CD4-positive, CD25-positive, alpha-beta regulatory T cell (primary cell): ENCODE measurements around the gene SH3BGR. TPM values are rescaled to one million over a fixed set of nuclear protein-coding genes. Genes with fewer than 3 reads are reported as not detected.

Source experiments
- ATAC-seq, 2 donors: fragments of 150-1000 bp; cut with Tn5 transposase; one replicate each; pipeline ENCODE4 v1.10.0; 2021; ENCODE audit warnings: low read depth in 2 of 2, moderate number of reproducible peaks in 2 of 2, moderate library complexity in 1 of 2
- DNase-seq, 3 donors: peaks; one replicate each; pipeline versions ENCODE4 v3.0.0 to v3.0.0-alpha.2; 2012 to 2022; ENCODE audit warnings: mixed read lengths in 1 of 3
- H3K27ac ChIP-seq: one replicate; pipeline ENCODE4 v1.7.0; 2013; ENCODE audit warnings: mild to moderate bottlenecking, low read length; ENCODE audit not compliant: insufficient read depth, poor library complexity, severe bottlenecking
- H3K27me3 ChIP-seq: one replicate; pipeline ENCODE4 v1.7.0; 2013; ENCODE audit warnings: low read length; ENCODE audit not compliant: control insufficient read depth, insufficient read depth
- H3K36me3 ChIP-seq: one replicate; pipeline ENCODE4 v1.7.0; 2013; ENCODE audit warnings: mild to moderate bottlenecking, low read length, moderate library complexity; ENCODE audit not compliant: control insufficient read depth, insufficient read depth
- H3K4me1 ChIP-seq: 2 replicates; pipeline ENCODE4 v1.7.0; 2013; ENCODE audit warnings: mild to moderate bottlenecking, low read length; ENCODE audit not compliant: insufficient read depth, control insufficient read depth, poor library complexity, severe bottlenecking
- H3K4me3 ChIP-seq: one replicate; pipeline ENCODE4 v1.7.0; 2013; ENCODE audit warnings: low read depth, mild to moderate bottlenecking, low read length, moderate library complexity
- H3K9me3 ChIP-seq, 2 experiments: 1 replicate in 1 of 2; 2 replicates in 1 of 2; pipeline ENCODE4 v1.7.0; 2013; ENCODE audit warnings: low read length in 2 of 2, mild to moderate bottlenecking in 1 of 2, moderate library complexity in 1 of 2; ENCODE audit not compliant: control insufficient read depth in 2 of 2
- H3K27ac Mint-ChIP-seq, 3 donors: one replicate each; pipeline ENCODE4 v1.8.0; 2020 to 2022; ENCODE audit warnings: mild to moderate bottlenecking in 3 of 3, mixed read lengths in 3 of 3, moderate library complexity in 2 of 3
- H3K27me3 Mint-ChIP-seq: one replicate; pipeline ENCODE4 v1.8.0; 2022; ENCODE audit warnings: mild to moderate bottlenecking, mixed read lengths
- H3K36me3 Mint-ChIP-seq: one replicate; pipeline ENCODE4 v1.8.0; 2020; ENCODE audit warnings: mixed read lengths
- H3K4me1 Mint-ChIP-seq, 4 donors: one replicate each; pipeline ENCODE4 v1.8.0; 2020 to 2022; ENCODE audit warnings: mixed read lengths in 4 of 4, mild to moderate bottlenecking in 1 of 4
- H3K4me3 Mint-ChIP-seq, 4 donors: one replicate each; pipeline ENCODE4 v1.8.0; 2020 to 2022; ENCODE audit warnings: mild to moderate bottlenecking in 4 of 4, mixed read lengths in 4 of 4, moderate library complexity in 3 of 4
- H3K9me3 Mint-ChIP-seq, 7 donors: one replicate each; pipeline ENCODE4 v1.8.0; 2020 to 2022; ENCODE audit warnings: mixed read lengths in 7 of 7, mild to moderate bottlenecking in 3 of 7, moderate library complexity in 2 of 7
- polyA plus RNA-seq, 4 donors: library from polyadenylated mRNA; unstranded; fragments of 300-500 nt; fragmentation: Illumina TruSeq; gene quantifications; one replicate each; pipeline ENCODE4 v1.2.3, GENCODE V29; 2021
- total RNA-seq: library from RNA; stranded (reverse); gene quantifications from one replicate; pipeline ENCODE4 v1.2.3, GENCODE V29; 2022

SH3BGR gene
- total and polyA plus RNA-seq, 5 donors from 2014 or later = 0.56 to 1.4 (median 0.57) TPM; not detected in 2

DNA sequence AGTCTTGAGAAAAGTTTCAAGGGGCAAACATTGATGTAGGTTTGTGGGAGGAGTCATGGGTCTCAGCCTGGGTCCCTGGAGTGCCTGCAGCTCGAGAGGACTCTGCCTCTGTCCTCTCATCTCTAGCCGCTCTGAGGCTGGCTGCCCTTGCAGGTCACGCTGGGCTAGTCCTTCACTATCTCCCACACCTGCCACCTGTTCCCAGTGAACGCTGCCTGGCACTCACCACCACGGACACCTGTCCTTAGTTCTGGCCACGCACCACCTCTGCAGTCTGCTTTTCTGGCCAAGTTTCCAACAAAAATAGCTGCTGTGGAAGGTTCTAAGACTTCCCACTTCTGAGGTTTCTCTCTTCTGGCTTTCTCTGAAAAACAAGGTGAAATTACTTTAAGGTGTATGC, 52.5 kb downstream of the SH3BGR start:
- H3K36me3 Mint-ChIP-seq = peaks cover 8% of the 10 kb centered on the region
- H3K27me3 Mint-ChIP-seq = peaks cover 4% of the 10 kb centered on the region
- H3K27ac ChIP-seq = no peak overlapping the region
- no peak overlapping the region for H3K27ac Mint-ChIP-seq
- H3K4me1 Mint-ChIP-seq = no peaks in the 10 kb centered on the region
- DNase-seq (no peak), ATAC-seq (no peak)
- no peaks in the 10 kb centered on the region for H3K36me3 ChIP-seq
- no peaks in the 10 kb centered on the region for H3K9me3 ChIP-seq
- H3K4me3 Mint-ChIP-seq = no peak overlapping the region
- H3K27me3 ChIP-seq = no peaks in the 10 kb centered on the region
- no peak overlapping the region for H3K4me3 ChIP-seq
- no peaks in the 10 kb centered on the region for H3K4me1 ChIP-seq
- peaks cover 0 to 2% (median 0%) of the 10 kb centered on the region in 7 donors for H3K9me3 Mint-ChIP-seq

DNA sequence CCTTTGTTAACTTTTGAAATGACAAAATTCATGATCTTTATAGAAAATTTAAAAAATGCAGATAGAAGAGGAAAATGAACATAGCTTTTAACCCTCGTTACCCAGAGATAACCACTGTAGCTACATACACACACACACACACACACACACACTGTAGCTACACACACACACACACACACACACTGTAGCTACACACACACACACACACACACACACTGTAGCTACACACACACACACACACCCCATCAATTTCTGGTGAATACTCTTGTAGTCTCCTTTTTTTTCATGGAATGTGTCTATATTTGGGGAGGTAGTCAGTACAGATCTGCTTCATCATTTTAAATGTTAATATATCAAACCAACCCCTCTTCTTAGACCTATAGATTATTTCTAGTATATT, 58.5 kb downstream of the SH3BGR start:
- H3K9me3 Mint-ChIP-seq = peaks cover 0 to 1% (median 0%) of the 10 kb centered on the region in 7 donors
- H3K4me1 Mint-ChIP-seq = no peaks in the 10 kb centered on the region
- no peak overlapping the region for H3K27ac ChIP-seq
- no peak overlapping the region for H3K27ac Mint-ChIP-seq
- no peaks in the 10 kb centered on the region for H3K36me3 ChIP-seq
- ATAC-seq = no peak
- no peak overlapping the region for H3K4me3 Mint-ChIP-seq
- no peak overlapping the region for H3K4me3 ChIP-seq
- H3K36me3 Mint-ChIP-seq = peaks cover 8% of the 10 kb centered on the region
- no peaks in the 10 kb centered on the region for H3K27me3 ChIP-seq
- no peak for DNase-seq
- H3K27me3 Mint-ChIP-seq = no peaks in the 10 kb centered on the region
- no peaks in the 10 kb centered on the region for H3K4me1 ChIP-seq
- H3K9me3 ChIP-seq = no peaks in the 10 kb centered on the region

GRCh38 chr21:39511102-39511501, 59.3 kb downstream of the SH3BGR start:
- Histone ChIP-seq H3K4me3 (no peak overlapping the region), H3K36me3 (no peaks in the 10 kb centered on the region), H3K9me3 (no peaks in the 10 kb centered on the region), H3K4me1 (no peaks in the 10 kb centered on the region), H3K27ac (no peak overlapping the region), H3K27me3 (no peaks in the 10 kb centered on the region)
- no peaks in the 10 kb centered on the region for H3K4me1 Mint-ChIP-seq
- peaks cover 8% of the 10 kb centered on the region for H3K36me3 Mint-ChIP-seq
- no peaks in the 10 kb centered on the region for H3K27me3 Mint-ChIP-seq
- no peaks in the 10 kb centered on the region for H3K9me3 Mint-ChIP-seq
- no peak overlapping the region for H3K27ac Mint-ChIP-seq
- ATAC-seq (no peak), DNase-seq (no peak)
- H3K4me3 Mint-ChIP-seq = no peak overlapping the region

GRCh38 chr21:39513735-39514134, 62.0 kb downstream of the SH3BGR start:
- no peak overlapping the region for H3K27ac Mint-ChIP-seq
- Histone ChIP-seq H3K36me3 (no peaks in the 10 kb centered on the region), H3K9me3 (no peaks in the 10 kb centered on the region), H3K4me3 (no peak overlapping the region), H3K27me3 (no peaks in the 10 kb centered on the region), H3K4me1 (no peaks in the 10 kb centered on the region), H3K27ac (no peak overlapping the region)
- no peak for DNase-seq
- no peaks in the 10 kb centered on the region for H3K27me3 Mint-ChIP-seq
- no peaks in the 10 kb centered on the region for H3K9me3 Mint-ChIP-seq
- ATAC-seq = no peak
- H3K4me1 Mint-ChIP-seq = peaks cover 0 to 4% (median 2%) of the 10 kb centered on the region in 4 donors
- no peak overlapping the region for H3K4me3 Mint-ChIP-seq
- H3K36me3 Mint-ChIP-seq = no peaks in the 10 kb centered on the region

GRCh38 chr21:39515684-39516472, 64.1 kb downstream of the SH3BGR start:
- Histone ChIP-seq H3K27ac (no peak overlapping the region), H3K4me3 (no peak overlapping the region), H3K27me3 (no peaks in the 10 kb centered on the region), H3K9me3 (no peaks in the 10 kb centered on the region), H3K36me3 (no peaks in the 10 kb centered on the region), H3K4me1 (no peaks in the 10 kb centered on the region)
- DNase-seq = no peak
- H3K4me3 Mint-ChIP-seq = no peak overlapping the region
- H3K4me1 Mint-ChIP-seq = peaks cover 0 to 4% (median 2%) of the 10 kb centered on the region in 4 donors
- no peaks in the 10 kb centered on the region for H3K36me3 Mint-ChIP-seq
- no peak overlapping the region for H3K27ac Mint-ChIP-seq
- ATAC-seq = no peak
- H3K9me3 Mint-ChIP-seq = no peaks in the 10 kb centered on the region
- no peaks in the 10 kb centered on the region for H3K27me3 Mint-ChIP-seq

- Mint-ChIP-seq H3K27ac (no peak overlapping the region), H3K9me3 (no peaks in the 10 kb centered on the region)
Measured at GRCh38 chr21:39518055-39518846, 66.5 kb downstream of the SH3BGR start.

GRCh38 chr21:39518847-39519210, 67.1 kb downstream of the SH3BGR start:
- Histone ChIP-seq H3K36me3 (no peaks in the 10 kb centered on the region), H3K4me1 (no peaks in the 10 kb centered on the region), H3K27me3 (peaks cover 2% of the 10 kb centered on the region), H3K27ac (no peak overlapping the region), H3K4me3 (no peak overlapping the region), H3K9me3 (no peaks in the 10 kb centered on the region)
- Mint-ChIP-seq H3K27me3 (no peaks in the 10 kb centered on the region), H3K4me3 (no peak overlapping the region), H3K4me1 (peaks cover 0 to 4% (median 2%) of the 10 kb centered on the region in 4 donors), H3K27ac (no peak overlapping the region), H3K9me3 (no peaks in the 10 kb centered on the region), H3K36me3 (no peaks in the 10 kb centered on the region)
- ATAC-seq = no peak
- no peak for DNase-seq

More at GRCh38 chr21:39518055-39518846, 66.5 kb downstream of the SH3BGR start:
- peak in 1 of 2 donors; percentile 60 for ATAC-seq
- Histone ChIP-seq H3K4me3 (no peak overlapping the region), H3K27me3 (peaks cover 2% of the 10 kb centered on the region), H3K4me1 (no peaks in the 10 kb centered on the region), H3K36me3 (no peaks in the 10 kb centered on the region), H3K27ac (no peak overlapping the region), H3K9me3 (no peaks in the 10 kb centered on the region)
- H3K27me3 Mint-ChIP-seq = no peaks in the 10 kb centered on the region
- peaks cover 0 to 4% (median 2%) of the 10 kb centered on the region in 4 donors for H3K4me1 Mint-ChIP-seq
- DNase-seq = peak; percentile 19 to 62 (median 55)
- no peak overlapping the region for H3K4me3 Mint-ChIP-seq
- H3K36me3 Mint-ChIP-seq = no peaks in the 10 kb centered on the region
